Measurements from ENCODE around the gene CNDP2.

CNDP2 gene

DNA sequence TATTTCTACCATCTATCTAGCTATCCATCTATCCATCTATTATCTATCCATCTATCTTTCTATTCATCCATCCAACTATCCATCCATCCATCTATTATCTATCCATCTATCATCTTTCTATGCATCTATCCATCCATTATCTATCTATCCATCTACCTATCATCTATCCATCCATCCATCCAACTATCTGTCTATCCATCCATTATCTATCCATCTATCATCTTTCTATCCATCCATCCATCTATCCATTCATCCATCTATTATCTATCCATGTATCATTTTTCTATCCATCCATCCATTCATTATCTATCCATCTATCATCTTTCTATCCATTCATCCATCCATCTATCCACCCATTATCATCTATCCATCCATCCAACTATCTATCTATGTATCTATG, 76.9 kb downstream of the CNDP2 start:
- no peak for DNase-seq (ENCODE audit: extremely low read depth, low read depth)
- TF ChIP-seq, protein P1, sequence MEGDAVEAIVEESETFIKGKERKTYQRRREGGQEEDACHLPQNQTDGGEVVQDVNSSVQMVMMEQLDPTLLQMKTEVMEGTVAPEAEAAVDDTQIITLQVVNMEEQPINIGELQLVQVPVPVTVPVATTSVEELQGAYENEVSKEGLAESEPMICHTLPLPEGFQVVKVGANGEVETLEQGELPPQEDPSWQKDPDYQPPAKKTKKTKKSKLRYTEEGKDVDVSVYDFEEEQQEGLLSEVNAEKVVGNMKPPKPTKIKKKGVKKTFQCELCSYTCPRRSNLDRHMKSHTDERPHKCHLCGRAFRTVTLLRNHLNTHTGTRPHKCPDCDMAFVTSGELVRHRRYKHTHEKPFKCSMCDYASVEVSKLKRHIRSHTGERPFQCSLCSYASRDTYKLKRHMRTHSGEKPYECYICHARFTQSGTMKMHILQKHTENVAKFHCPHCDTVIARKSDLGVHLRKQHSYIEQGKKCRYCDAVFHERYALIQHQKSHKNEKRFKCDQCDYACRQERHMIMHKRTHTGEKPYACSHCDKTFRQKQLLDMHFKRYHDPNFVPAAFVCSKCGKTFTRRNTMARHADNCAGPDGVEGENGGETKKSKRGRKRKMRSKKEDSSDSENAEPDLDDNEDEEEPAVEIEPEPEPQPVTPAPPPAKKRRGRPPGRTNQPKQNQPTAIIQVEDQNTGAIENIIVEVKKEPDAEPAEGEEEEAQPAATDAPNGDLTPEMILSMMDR (IDR thresholded peaks at IDR 0.05; ENCODE audit: low read depth, low read length): no peak

Measured in AG09319 (cell line).